Brain microvascular endothelial cell (primary cell): Measurements from ENCODE around the gene GABRB1.

Source experiments
- DNase-seq: peaks from one replicate; pipeline ENCODE4 v3.0.0-alpha.2; 2020
- H3K27ac ChIP-seq: fragments of 250-450 bp; sonication (Bioruptor Pico); 2 replicates; pipeline ENCODE4 v1.5.1; 2020; ENCODE audit warnings: mild to moderate bottlenecking, moderate library complexity
- H3K27me3 ChIP-seq: fragments of 250-450 bp; sonication (Bioruptor Pico); replicated peaks from 2 replicates; pipeline ENCODE4 v1.5.1; 2020; ENCODE audit warnings: mild to moderate bottlenecking
- H3K36me3 ChIP-seq: fragments of 250-450 bp; sonication (Bioruptor Pico); replicated peaks from 2 replicates; pipeline ENCODE4 v1.5.1; 2020; ENCODE audit warnings: mild to moderate bottlenecking
- H3K4me3 ChIP-seq: 2 replicates; pipeline ENCODE4 v1.5.1; 2011; ENCODE audit warnings: low read depth, mild to moderate bottlenecking, control low read depth, low read length, moderate library complexity
- CTCF ChIP-seq: IDR thresholded peaks from 2 replicates; pipeline ENCODE4 v1.5.1; 2011; ENCODE audit warnings: low read depth, mild to moderate bottlenecking, moderate library complexity, low read length, control low read depth, inconsistent platforms; ENCODE audit errors: missing control alignments
- in situ Hi-C: cut with HindIII; loops from 2 replicates; pipeline ENCODE4 v1.10.0; 2017; ENCODE audit warnings: low sequenced_read_pairs, low pct_ligation_motif_present

The GABRB1 gene

GRCh38 chr4:47075262-47075661, 43.9 kb downstream of the GABRB1 start:
- DNase-seq = peak; percentile 47
- Histone ChIP-seq H3K4me3 (no peak overlapping the region), H3K27me3 (no peaks in the 10 kb centered on the region), H3K27ac (peak overlapping the region; percentile 14), H3K36me3 (no peaks in the 10 kb centered on the region)
- no peak for TF ChIP-seq CTCF
- in situ Hi-C loops = no loop called here

GRCh38 chr4:47075919-47076318, 44.6 kb downstream of the GABRB1 start:
- Histone ChIP-seq H3K36me3 (no peaks in the 10 kb centered on the region), H3K4me3 (no peak overlapping the region), H3K27me3 (no peaks in the 10 kb centered on the region), H3K27ac (peak overlapping the region; percentile 14)
- no peak for DNase-seq
- in situ Hi-C loops = no loop called here
- TF ChIP-seq CTCF = no peak

- no peak for DNase-seq
- no peak overlapping the region for H3K4me3 ChIP-seq
- no peaks in the 10 kb centered on the region for H3K36me3 ChIP-seq
- TF ChIP-seq CTCF = no peak
- H3K27ac ChIP-seq = no peak overlapping the region
- in situ Hi-C loops = no loop called here
- H3K27me3 ChIP-seq = no peaks in the 10 kb centered on the region
Measured at GRCh38 chr4:47084111-47084510, 52.7 kb downstream of the GABRB1 start.

GRCh38 chr4:47084795-47085194, 53.4 kb downstream of the GABRB1 start:
- Histone ChIP-seq H3K27me3 (no peaks in the 10 kb centered on the region), H3K36me3 (no peaks in the 10 kb centered on the region), H3K27ac (no peak overlapping the region), H3K4me3 (no peak overlapping the region)
- no peak for DNase-seq
- in situ Hi-C loops = no loop called here
- TF ChIP-seq CTCF = no peak

GRCh38 chr4:47088298-47088697, 56.9 kb downstream of the GABRB1 start:
- no peaks in the 10 kb centered on the region for H3K36me3 ChIP-seq
- in situ Hi-C loops = no loop called here
- no peak for TF ChIP-seq CTCF
- DNase-seq = no peak
- H3K4me3 ChIP-seq = no peak overlapping the region
- H3K27ac ChIP-seq = no peak overlapping the region
- no peaks in the 10 kb centered on the region for H3K27me3 ChIP-seq

GRCh38 chr4:47095884-47096283, 64.5 kb downstream of the GABRB1 start:
- Histone ChIP-seq H3K27ac (no peak overlapping the region), H3K27me3 (no peaks in the 10 kb centered on the region), H3K4me3 (no peak overlapping the region), H3K36me3 (no peaks in the 10 kb centered on the region)
- no peak for TF ChIP-seq CTCF
- in situ Hi-C loops = no loop called here
- DNase-seq = no peak
